ENCODE data around the gene DDR2.

GRCh38 chr1:162772571-162773154 is 140.4 kb downstream of the DDR2 start:
- TF ChIP-seq CTCF (conservative IDR thresholded peaks at IDR 0.05; ENCODE audit: low read length), result no peak
- TF ChIP-seq EZH2phosphoT487 (IDR thresholded peaks at IDR 0.05; ENCODE audit: borderline replicate concordance, low read depth, low read length), result no peak

Data from OCI-LY7 (cell line).